ENCODE measurements around the gene KIF6. TPM values are rescaled to one million over a fixed set of nuclear protein-coding genes. Genes with fewer than 3 reads are reported as not detected.

Gene KIF6
- total RNA-seq, 2 experiments from 2014 or later: not detected

GRCh38 chr6:39313526-39314272 is 411.5 kb downstream of the KIF6 start:
- ChIA-PET CTCF (no interaction called here), POLR2A (no interaction called here)
- peaks cover 10% of the 10 kb centered on the region for H3K4me1 ChIP-seq (ENCODE audit: insufficient read depth, low read length)
- Mint-ChIP-seq H3K36me3 (ENCODE audit: low read depth) (no peaks in the 10 kb centered on the region), H3K27ac (no peak overlapping the region), H3K27me3 (peaks cover 59% of the 10 kb centered on the region), H3K4me3 (no peak overlapping the region), H3K4me1 (ENCODE audit: low read depth) (no peaks in the 10 kb centered on the region), H3K9me3 (no peaks in the 10 kb centered on the region)
- no peak for TF ChIP-seq CTCF (IDR thresholded peaks at IDR 0.05)
- intact Hi-C loops (cut with DNase I, micrococcal nuclease): no loop called here
- peak overlapping the region; percentile 20 for H3K4me3 ChIP-seq (ENCODE audit: low read length)
- ATAC-seq (ENCODE audit: poor library complexity): no peak
- no peaks in the 10 kb centered on the region for H3K36me3 ChIP-seq (ENCODE audit: insufficient read depth, low read length)
- peaks cover 39 to 51% of the 10 kb centered on the region in 2 experiments for H3K27me3 ChIP-seq (ENCODE audit: control insufficient read depth in 1 of 2, insufficient read depth in 2 of 2, low read length in 2 of 2)
- no peaks in the 10 kb centered on the region for H3K9me3 ChIP-seq (ENCODE audit: control insufficient read depth in 1 of 2, insufficient read depth in 1 of 2, low read length in 2 of 2)
- H3K27ac ChIP-seq (ENCODE audit: low read depth in 1 of 2, low read length in 2 of 2): no peak overlapping the region
- DNase-seq: no peak

GRCh38 chr6:39312912-39313525 is 412.2 kb downstream of the KIF6 start:
- H3K27me3 Mint-ChIP-seq: peaks cover 59% of the 10 kb centered on the region
- H3K4me3 ChIP-seq (ENCODE audit: low read length): peak overlapping the region; percentile 20
- H3K4me3 Mint-ChIP-seq: no peak overlapping the region

GRCh38 chr6:39310542-39310941 is 414.7 kb downstream of the KIF6 start:
- no peak overlapping the region for H3K27ac ChIP-seq (ENCODE audit: low read depth in 1 of 2, low read length in 2 of 2)
- Mint-ChIP-seq H3K27me3 (peaks cover 41% of the 10 kb centered on the region), H3K4me1 (ENCODE audit: low read depth) (no peaks in the 10 kb centered on the region), H3K9me3 (no peaks in the 10 kb centered on the region), H3K36me3 (ENCODE audit: low read depth) (no peaks in the 10 kb centered on the region), H3K4me3 (no peak overlapping the region), H3K27ac (no peak overlapping the region)
- CTCF ChIA-PET: interaction anchor here (1.1 to 1.6 kb wide), 3 partner anchors 145 to 438 kb away, joined by 4 to 5 read pairs (median 5); no protein-coding TSS in a partner anchor
- H3K4me3 ChIP-seq (ENCODE audit: low read length): no peak overlapping the region
- DNase-seq: no peak
- ATAC-seq (ENCODE audit: poor library complexity): no peak
- no peaks in the 10 kb centered on the region for H3K36me3 ChIP-seq (ENCODE audit: insufficient read depth, low read length)
- H3K27me3 ChIP-seq (ENCODE audit: control insufficient read depth in 1 of 2, insufficient read depth in 2 of 2, low read length in 2 of 2): peaks cover 38 to 40% of the 10 kb centered on the region in 2 experiments
- no peak for TF ChIP-seq CTCF (IDR thresholded peaks at IDR 0.05)
- no peaks in the 10 kb centered on the region for H3K9me3 ChIP-seq (ENCODE audit: control insufficient read depth in 1 of 2, insufficient read depth in 1 of 2, low read length in 2 of 2)
- H3K4me1 ChIP-seq (ENCODE audit: insufficient read depth, low read length): peaks cover 10% of the 10 kb centered on the region
- intact Hi-C loops (cut with DNase I, micrococcal nuclease): loop anchor here (1.0 kb wide), 1 partner anchor 438 kb away; no protein-coding TSS in a partner anchor
- POLR2A ChIA-PET: no interaction called here

More at GRCh38 chr6:39312912-39313525, 412.2 kb downstream of the KIF6 start:
- intact Hi-C loops (cut with DNase I, micrococcal nuclease): no loop called here
- H3K36me3 Mint-ChIP-seq (ENCODE audit: low read depth): no peaks in the 10 kb centered on the region
- H3K27me3 ChIP-seq (ENCODE audit: control insufficient read depth in 1 of 2, insufficient read depth in 2 of 2, low read length in 2 of 2): peaks cover 39 to 51% of the 10 kb centered on the region in 2 experiments
- peaks cover 10% of the 10 kb centered on the region for H3K4me1 ChIP-seq (ENCODE audit: insufficient read depth, low read length)
- H3K4me1 Mint-ChIP-seq (ENCODE audit: low read depth): no peaks in the 10 kb centered on the region
- DNase-seq (no peak), ATAC-seq (ENCODE audit: poor library complexity) (no peak)
- TF ChIP-seq CTCF (IDR thresholded peaks at IDR 0.05): no peak
- ChIA-PET POLR2A (no interaction called here), CTCF (no interaction called here)
- no peaks in the 10 kb centered on the region for H3K9me3 Mint-ChIP-seq
- no peaks in the 10 kb centered on the region for H3K9me3 ChIP-seq (ENCODE audit: control insufficient read depth in 1 of 2, insufficient read depth in 1 of 2, low read length in 2 of 2)
- no peak overlapping the region for H3K27ac Mint-ChIP-seq
- H3K27ac ChIP-seq (ENCODE audit: low read depth in 1 of 2, low read length in 2 of 2): no peak overlapping the region
- H3K36me3 ChIP-seq (ENCODE audit: insufficient read depth, low read length): no peaks in the 10 kb centered on the region
